SIG-M5 (cell line): ENCODE data around the gene OR10G8.

Experiments
- DNase-seq: peaks from one replicate; lab custom pipeline; 2025; lab: John Stamatoyannopoulos, UW

The OR10G8 gene

GRCh38 chr11:124078591-124078990, 52.0 kb downstream of the OR10G8 start:
- no peak for DNase-seq

- DNase-seq: no peak
These were observed 53.2 kb downstream of the OR10G8 start for GRCh38 chr11:124079631-124080326.
